ENCODE data around the gene SND1. TPM values are rescaled to one million over a fixed set of nuclear protein-coding genes. Genes with fewer than 3 reads are reported as not detected.

The SND1 gene
- total RNA-seq, 2 experiments from 2014 or later, result 169 to 174 TPM

DNA sequence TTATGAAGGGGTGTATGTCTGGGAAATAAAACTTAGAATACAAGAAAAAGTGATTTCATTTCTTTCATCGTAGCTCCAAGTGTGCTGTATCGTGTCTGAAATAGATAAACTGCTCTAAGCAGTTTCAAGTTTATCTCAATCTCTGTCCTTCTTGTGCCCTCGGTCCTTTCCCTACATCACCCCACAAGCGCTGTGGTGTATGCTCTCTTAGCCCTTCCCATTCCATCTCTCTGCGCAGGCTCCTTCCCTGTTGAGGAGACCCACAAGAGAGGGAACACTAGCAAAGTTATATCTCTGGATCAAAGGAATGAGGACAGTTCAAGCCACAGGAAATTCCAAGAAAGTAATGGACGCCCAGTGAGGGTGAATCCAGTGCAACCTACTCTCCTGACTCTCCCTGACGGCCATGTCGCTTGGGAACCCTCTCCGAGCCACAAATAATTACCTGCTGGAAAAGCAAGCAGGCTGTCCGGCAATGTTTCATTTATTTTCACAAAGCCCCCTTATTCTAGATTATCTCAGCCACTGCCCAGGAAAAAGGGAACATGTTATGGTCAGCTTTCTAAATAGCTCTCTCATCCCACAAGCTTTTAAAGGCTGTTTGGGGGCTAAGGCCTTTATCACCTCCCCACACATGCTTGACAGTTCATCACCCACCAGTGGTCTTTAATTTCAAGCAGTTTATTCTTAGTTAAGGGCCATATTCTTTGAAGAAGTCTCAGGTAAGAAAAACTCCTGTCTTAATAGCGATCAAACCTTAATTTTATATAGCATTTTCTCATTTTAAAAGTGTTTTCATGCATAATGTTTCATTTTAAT is 344.5 kb downstream of the SND1 start:
- no peaks in the 10 kb centered on the region for H3K27me3 Mint-ChIP-seq (ENCODE audit: low read depth)
- H3K9me3 Mint-ChIP-seq (ENCODE audit: insufficient read depth), result no peaks in the 10 kb centered on the region
- no peak overlapping the region for H3K27ac Mint-ChIP-seq
- no peak overlapping the region for H3K4me3 Mint-ChIP-seq
- no peak for DNase-seq
- H3K4me1 Mint-ChIP-seq (ENCODE audit: low read depth), result no peaks in the 10 kb centered on the region
- ChIA-PET POLR2A (no interaction called here), CTCF (interaction anchor here (1.5 kb wide), 1 partner anchor 139 kb away, joined by 4 read pairs; no protein-coding TSS in a partner anchor)
- H3K36me3 Mint-ChIP-seq (ENCODE audit: low read depth), result peaks cover 17% of the 10 kb centered on the region
- ATAC-seq, result no peak

DNA sequence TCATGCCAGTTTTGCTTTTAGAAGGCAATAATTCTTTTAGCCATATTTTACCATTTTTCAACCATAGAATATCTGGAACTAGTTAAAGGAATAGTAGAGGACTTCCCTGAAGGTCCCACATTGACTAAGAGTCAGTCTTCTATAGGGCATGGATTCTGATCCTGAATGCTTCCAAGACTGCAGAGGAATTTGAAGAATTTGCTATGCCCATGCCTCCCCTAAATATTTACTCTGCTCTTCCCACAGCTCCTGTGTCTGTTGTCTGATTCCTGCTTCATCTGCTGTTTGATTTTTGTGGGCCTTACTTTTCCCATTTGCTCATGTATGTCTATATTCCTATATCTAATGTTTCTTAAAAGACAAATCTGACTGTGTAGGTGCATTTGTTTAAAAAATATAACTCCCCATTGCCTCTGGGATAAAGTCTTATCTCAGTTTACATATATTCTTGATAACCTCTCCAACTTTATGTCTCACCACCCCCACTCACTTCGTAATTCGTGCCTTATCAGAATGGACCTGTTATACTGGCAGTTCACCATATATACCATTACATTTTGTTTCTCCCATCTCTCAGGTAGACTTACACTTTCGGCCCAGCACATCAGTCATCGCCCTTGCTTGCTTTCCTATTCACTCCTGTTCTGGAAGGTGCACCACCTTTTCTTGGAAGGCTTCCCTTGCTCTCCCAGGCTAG is 345.4 kb downstream of the SND1 start:
- Mint-ChIP-seq H3K27ac (no peak overlapping the region), H3K9me3 (ENCODE audit: insufficient read depth) (no peaks in the 10 kb centered on the region), H3K36me3 (ENCODE audit: low read depth) (peaks cover 14% of the 10 kb centered on the region)

DNA sequence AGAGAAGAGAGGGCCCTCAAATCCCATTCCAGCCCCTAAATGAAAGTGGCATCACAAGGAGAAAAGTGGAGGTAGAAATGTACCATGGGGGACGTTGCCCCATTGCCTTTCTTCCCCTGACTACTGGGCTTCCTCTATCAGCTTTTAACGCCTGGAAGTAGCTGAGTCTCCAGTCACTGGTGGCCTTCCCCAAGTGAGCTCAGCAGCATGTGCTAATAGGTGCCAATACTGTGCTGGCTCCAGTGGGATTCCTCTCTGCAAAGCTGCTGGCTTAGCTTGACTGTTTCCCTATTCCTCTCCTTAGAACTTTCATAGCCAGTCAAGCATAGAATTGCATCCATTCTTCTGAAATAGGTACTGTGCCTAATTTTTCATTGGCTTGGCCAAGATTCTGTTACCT is 346.7 kb downstream of the SND1 start:
- peaks cover 6% of the 10 kb centered on the region for H3K4me1 Mint-ChIP-seq (ENCODE audit: low read depth)
- no peak for ATAC-seq
- ChIA-PET POLR2A (no interaction called here), CTCF (interaction anchor here (1.5 kb wide), 1 partner anchor 211 kb away, joined by 6 read pairs; no protein-coding TSS in a partner anchor)
- H3K9me3 Mint-ChIP-seq (ENCODE audit: insufficient read depth), result no peaks in the 10 kb centered on the region
- peaks cover 10% of the 10 kb centered on the region for H3K36me3 Mint-ChIP-seq (ENCODE audit: low read depth)
- no peak overlapping the region for H3K27ac Mint-ChIP-seq
- DNase-seq, result no peak
- H3K4me3 Mint-ChIP-seq, result no peak overlapping the region
- no peaks in the 10 kb centered on the region for H3K27me3 Mint-ChIP-seq (ENCODE audit: low read depth)

More for the DNA sequence above, 345.4 kb downstream of the SND1 start:
- ChIA-PET POLR2A (no interaction called here), CTCF (no interaction called here)
- no peak for ATAC-seq
- no peaks in the 10 kb centered on the region for H3K27me3 Mint-ChIP-seq (ENCODE audit: low read depth)
- no peak overlapping the region for H3K4me3 Mint-ChIP-seq
- no peaks in the 10 kb centered on the region for H3K4me1 Mint-ChIP-seq (ENCODE audit: low read depth)
- DNase-seq, result no peak

DNA sequence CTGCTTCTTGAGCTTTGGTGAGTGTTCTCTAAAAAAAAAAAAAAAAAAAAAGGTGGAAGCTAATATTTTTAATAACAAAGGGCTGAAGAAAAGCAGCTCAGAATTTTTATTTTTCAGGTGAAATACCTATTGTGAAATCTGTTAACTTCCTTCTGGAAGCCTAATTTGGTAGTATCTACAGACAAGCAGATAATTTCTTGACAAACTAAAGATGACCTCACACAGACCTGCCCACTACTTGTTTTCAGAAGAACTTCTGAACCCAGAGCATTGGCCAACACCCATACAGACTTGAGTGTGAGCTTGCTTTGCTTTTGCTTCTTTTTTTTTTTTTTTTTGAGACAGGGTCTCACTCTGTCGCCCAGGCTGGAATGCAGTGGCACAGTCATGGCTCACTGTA is 348.1 kb downstream of the SND1 start:
- H3K4me1 Mint-ChIP-seq (ENCODE audit: low read depth), result peaks cover 16% of the 10 kb centered on the region
- CTCF ChIA-PET, result interaction anchor here (0.7 to 1.5 kb wide), 4 partner anchors 12 to 1007 kb away, joined by 3 to 6 read pairs (median 4); no protein-coding TSS in a partner anchor

DNA sequence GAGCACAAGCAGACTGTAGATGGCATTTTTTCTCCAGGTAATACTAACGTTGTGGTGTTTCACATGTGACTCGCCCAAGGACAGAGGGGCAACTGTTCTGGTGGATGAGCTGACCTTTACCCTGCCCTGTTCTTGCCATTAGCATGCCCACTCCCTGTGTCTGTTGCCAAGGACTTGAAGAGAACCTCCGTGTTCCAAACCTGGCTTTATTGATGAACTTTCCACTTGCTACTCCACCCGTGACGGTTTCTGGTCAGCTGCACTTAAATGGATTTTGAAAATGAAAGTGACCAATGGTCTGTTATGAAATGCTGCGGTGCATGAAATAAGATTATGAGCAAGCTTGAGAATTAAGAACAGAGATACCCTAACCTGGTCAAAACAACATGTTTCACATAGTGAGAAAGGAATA is 348.9 kb downstream of the SND1 start:
- no peak overlapping the region for H3K27ac Mint-ChIP-seq
- no peak overlapping the region for H3K4me3 Mint-ChIP-seq
- POLR2A ChIA-PET, result no interaction called here
- CTCF ChIA-PET, result interaction anchor here (0.7 to 1.4 kb wide), 2 partner anchors 293 to 1006 kb away, joined by 3 to 4 read pairs; no protein-coding TSS in a partner anchor
- no peak for DNase-seq
- ATAC-seq, result no peak
- H3K27me3 Mint-ChIP-seq (ENCODE audit: low read depth), result no peaks in the 10 kb centered on the region
- peaks cover 7% of the 10 kb centered on the region for H3K36me3 Mint-ChIP-seq (ENCODE audit: low read depth)
- H3K4me1 Mint-ChIP-seq (ENCODE audit: low read depth), result peaks cover 16% of the 10 kb centered on the region
- no peaks in the 10 kb centered on the region for H3K9me3 Mint-ChIP-seq (ENCODE audit: insufficient read depth)

More for the DNA sequence above, 348.1 kb downstream of the SND1 start:
- Mint-ChIP-seq H3K9me3 (ENCODE audit: insufficient read depth) (no peaks in the 10 kb centered on the region), H3K4me3 (no peak overlapping the region), H3K27ac (no peak overlapping the region), H3K36me3 (ENCODE audit: low read depth) (peaks cover 7% of the 10 kb centered on the region), H3K27me3 (ENCODE audit: low read depth) (no peaks in the 10 kb centered on the region)
- no peak for ATAC-seq
- no peak for DNase-seq
- POLR2A ChIA-PET, result no interaction called here

DNA sequence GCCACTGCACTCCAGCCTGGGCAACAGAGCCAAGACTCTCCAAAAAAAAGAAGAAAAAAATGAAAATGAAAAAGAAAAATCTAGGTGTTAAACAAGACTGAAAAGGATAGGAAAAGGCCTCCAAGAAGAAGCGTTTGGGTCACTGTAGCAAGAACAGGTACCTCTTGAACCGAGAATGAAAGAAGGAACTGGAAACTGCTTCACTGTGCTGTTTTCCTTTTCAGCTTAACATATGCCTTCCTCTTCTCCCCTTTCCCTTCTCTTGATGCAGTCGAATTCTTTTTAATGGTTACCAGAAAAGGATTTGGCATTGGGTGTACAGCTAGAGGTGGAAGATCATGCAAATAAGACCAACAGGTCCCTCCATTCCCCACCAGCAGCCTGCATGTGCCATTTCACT is 351.2 kb downstream of the SND1 start:
- no peak overlapping the region for H3K27ac Mint-ChIP-seq
- DNase-seq (no peak), ATAC-seq (no peak)
- ChIA-PET POLR2A (no interaction called here), CTCF (interaction anchor here (0.7 kb wide), 1 partner anchor 148 kb away, joined by 4 read pairs; no protein-coding TSS in a partner anchor)
- no peaks in the 10 kb centered on the region for H3K9me3 Mint-ChIP-seq (ENCODE audit: insufficient read depth)
- no peaks in the 10 kb centered on the region for H3K27me3 Mint-ChIP-seq (ENCODE audit: low read depth)
- peaks cover 7% of the 10 kb centered on the region for H3K36me3 Mint-ChIP-seq (ENCODE audit: low read depth)
- H3K4me1 Mint-ChIP-seq (ENCODE audit: low read depth), result peaks cover 16% of the 10 kb centered on the region
- no peak overlapping the region for H3K4me3 Mint-ChIP-seq

DNA sequence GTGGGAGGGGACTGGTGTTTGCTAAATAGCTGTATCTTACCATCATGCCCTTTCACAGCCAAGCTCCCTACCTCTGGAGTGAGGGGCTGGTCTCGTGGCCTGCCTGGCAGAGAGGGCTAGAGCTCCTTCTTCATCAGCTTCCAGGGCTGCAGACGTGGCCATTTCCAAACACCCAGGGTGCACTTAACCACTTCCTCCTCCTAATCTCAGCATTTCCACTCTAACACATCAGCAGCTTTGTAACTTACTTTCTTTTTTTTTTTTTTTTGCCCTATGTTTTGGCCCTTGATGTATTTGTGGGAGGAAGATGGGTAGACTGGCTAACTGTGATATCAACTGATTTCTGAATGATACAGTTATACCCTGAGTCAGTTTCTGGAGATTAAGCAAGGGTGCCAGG is 351.8 kb downstream of the SND1 start:
- H3K4me1 Mint-ChIP-seq (ENCODE audit: low read depth), result peaks cover 16% of the 10 kb centered on the region
- CTCF ChIA-PET, result no interaction called here
- ATAC-seq (peak; percentile 33), DNase-seq (no peak)
- no peak overlapping the region for H3K4me3 Mint-ChIP-seq
- H3K36me3 Mint-ChIP-seq (ENCODE audit: low read depth), result peaks cover 7% of the 10 kb centered on the region
- H3K27ac Mint-ChIP-seq, result no peak overlapping the region
- POLR2A ChIA-PET, result no interaction called here
- no peaks in the 10 kb centered on the region for H3K9me3 Mint-ChIP-seq (ENCODE audit: insufficient read depth)
- no peaks in the 10 kb centered on the region for H3K27me3 Mint-ChIP-seq (ENCODE audit: low read depth)

DNA sequence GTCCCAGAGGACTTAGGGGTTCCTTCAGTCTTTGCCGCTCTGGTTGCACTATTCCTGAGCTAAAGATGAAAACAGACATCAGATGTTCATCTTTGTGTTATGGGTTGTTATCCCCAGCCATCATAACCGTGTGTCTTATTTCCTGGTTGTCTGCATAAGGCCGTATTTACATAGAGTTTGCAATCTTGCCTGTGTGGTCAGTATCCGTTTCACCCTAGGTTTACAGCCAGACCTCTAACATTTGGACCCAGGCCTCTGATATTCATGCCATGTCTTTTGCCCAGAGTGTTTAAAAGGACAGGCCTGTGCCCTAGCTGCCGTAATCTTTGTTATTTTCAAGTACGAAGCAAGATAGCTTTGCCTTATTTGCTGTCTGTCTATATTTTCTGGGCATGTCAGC is 352.6 kb downstream of the SND1 start:
- H3K4me1 Mint-ChIP-seq (ENCODE audit: low read depth), result peaks cover 16% of the 10 kb centered on the region
- no peak overlapping the region for H3K4me3 Mint-ChIP-seq
- no peak overlapping the region for H3K27ac Mint-ChIP-seq
- ATAC-seq (no peak), DNase-seq (no peak)
- no peaks in the 10 kb centered on the region for H3K27me3 Mint-ChIP-seq (ENCODE audit: low read depth)
- H3K36me3 Mint-ChIP-seq (ENCODE audit: low read depth), result peaks cover 7% of the 10 kb centered on the region
- ChIA-PET POLR2A (no interaction called here), CTCF (interaction anchor here (1.5 kb wide), 1 partner anchor 24 kb away, joined by 4 read pairs; no protein-coding TSS in a partner anchor)
- H3K9me3 Mint-ChIP-seq (ENCODE audit: insufficient read depth), result no peaks in the 10 kb centered on the region

DNA sequence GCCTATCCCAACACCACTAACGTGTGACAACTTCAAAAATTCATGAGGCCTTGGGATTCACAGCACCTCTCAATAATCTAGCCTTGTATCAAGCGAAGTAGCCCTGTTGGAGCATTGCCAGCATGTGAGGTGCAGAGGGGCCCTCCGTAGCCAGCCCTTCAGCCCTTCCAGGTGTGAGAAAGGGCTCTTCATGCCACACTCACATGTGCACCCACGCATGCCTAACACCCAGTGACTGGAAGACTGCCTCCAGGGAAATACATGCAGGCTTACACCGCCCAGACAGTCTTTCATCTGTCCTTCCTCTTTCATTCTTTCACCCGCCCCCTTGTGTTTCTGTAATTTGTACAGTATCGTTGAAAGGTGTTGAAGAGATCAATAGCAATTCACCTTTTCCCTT is 353.1 kb downstream of the SND1 start:
- no peaks in the 10 kb centered on the region for H3K27me3 Mint-ChIP-seq (ENCODE audit: low read depth)
- no peak overlapping the region for H3K4me3 Mint-ChIP-seq
- no peak overlapping the region for H3K27ac Mint-ChIP-seq
- CTCF ChIA-PET, result interaction anchor here (1.5 kb wide), 1 partner anchor 25 kb away, joined by 4 read pairs; no protein-coding TSS in a partner anchor
- POLR2A ChIA-PET, result interaction anchor here (0.6 kb wide), 1 partner anchor 200 kb away, joined by 5 read pairs; no protein-coding TSS in a partner anchor
- H3K4me1 Mint-ChIP-seq (ENCODE audit: low read depth), result peaks cover 16% of the 10 kb centered on the region
- H3K9me3 Mint-ChIP-seq (ENCODE audit: insufficient read depth), result no peaks in the 10 kb centered on the region
- ATAC-seq (no peak), DNase-seq (no peak)
- H3K36me3 Mint-ChIP-seq (ENCODE audit: low read depth), result peaks cover 7% of the 10 kb centered on the region

DNA sequence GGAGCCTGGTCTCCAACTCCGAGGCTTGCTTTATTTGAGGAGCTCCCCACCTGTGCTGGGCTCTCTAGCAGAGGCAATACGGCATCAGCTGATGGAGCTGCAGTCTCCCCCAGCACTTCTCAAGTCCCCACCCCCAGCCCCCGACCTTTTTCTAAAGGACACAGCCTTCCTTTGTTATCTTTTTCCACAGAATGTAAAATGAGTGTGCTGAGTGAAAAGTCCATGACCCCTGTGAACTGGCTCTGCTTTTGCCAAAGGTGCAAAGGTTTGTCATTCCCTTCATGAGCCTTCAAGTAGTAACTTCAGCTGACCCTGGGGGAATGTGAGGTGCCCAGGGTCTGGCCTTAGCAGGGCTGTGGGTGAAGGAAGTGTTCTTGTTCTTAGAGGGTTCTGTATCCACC is 353.8 kb downstream of the SND1 start:
- Mint-ChIP-seq H3K4me1 (ENCODE audit: low read depth) (peaks cover 16% of the 10 kb centered on the region), H3K4me3 (no peak overlapping the region), H3K9me3 (ENCODE audit: insufficient read depth) (no peaks in the 10 kb centered on the region), H3K27ac (no peak overlapping the region), H3K27me3 (ENCODE audit: low read depth) (no peaks in the 10 kb centered on the region), H3K36me3 (ENCODE audit: low read depth) (peaks cover 6% of the 10 kb centered on the region)
- ChIA-PET POLR2A (interaction anchor here (0.6 kb wide), 1 partner anchor 201 kb away, joined by 5 read pairs; no protein-coding TSS in a partner anchor), CTCF (interaction anchor here (0.8 to 1.5 kb wide), 2 partner anchors 25 to 56 kb away, joined by 3 to 4 read pairs; no protein-coding TSS in a partner anchor)
- ATAC-seq (no peak), DNase-seq (no peak)

DNA sequence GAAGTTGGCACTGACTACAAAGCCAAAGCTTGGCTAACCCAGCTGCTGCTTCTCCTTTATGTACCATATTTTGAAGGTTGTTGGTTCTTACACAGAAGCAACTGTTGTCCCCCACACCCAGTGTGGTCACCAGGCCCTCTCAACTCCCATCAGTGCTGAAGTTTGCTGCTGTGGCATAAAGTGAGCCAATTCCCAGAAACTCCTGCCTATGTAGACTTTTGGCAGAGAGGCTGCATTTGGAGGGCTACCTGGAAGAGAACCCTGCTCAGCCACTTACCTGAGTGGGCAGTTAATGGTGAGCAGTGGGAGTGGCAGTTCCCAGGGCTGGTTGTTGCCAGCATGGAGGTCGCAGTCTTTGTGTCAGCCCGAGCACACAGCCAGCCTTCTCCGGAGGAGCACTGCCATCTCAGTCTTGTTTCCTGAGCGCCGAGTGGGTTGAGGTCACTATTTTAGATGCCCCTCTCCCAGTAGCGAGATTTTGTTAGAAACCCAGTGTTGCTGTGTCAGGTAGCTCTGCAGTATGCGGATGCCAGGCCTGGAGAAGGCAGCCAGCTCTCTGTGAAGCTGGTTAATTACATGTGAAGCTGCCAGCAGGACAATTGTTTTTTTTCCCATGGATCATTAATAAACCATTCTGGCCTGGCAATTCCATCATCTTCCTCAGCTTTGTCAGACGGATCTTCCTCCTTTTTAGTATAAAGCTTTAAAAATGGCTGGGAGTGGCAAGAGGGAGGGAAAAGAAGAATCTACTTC is 354.7 kb downstream of the SND1 start:
- no peak overlapping the region for H3K27ac Mint-ChIP-seq
- no peak overlapping the region for H3K4me3 Mint-ChIP-seq
- ATAC-seq (no peak), DNase-seq (no peak)
- peaks cover 16% of the 10 kb centered on the region for H3K4me1 Mint-ChIP-seq (ENCODE audit: low read depth)
- peaks cover 6% of the 10 kb centered on the region for H3K36me3 Mint-ChIP-seq (ENCODE audit: low read depth)
- no peaks in the 10 kb centered on the region for H3K9me3 Mint-ChIP-seq (ENCODE audit: insufficient read depth)
- ChIA-PET POLR2A (no interaction called here), CTCF (interaction anchor here (0.8 kb wide), 1 partner anchor 57 kb away, joined by 3 read pairs; no protein-coding TSS in a partner anchor)
- no peaks in the 10 kb centered on the region for H3K27me3 Mint-ChIP-seq (ENCODE audit: low read depth)

All from activated CD8-positive, alpha-beta T cell treated with anti-CD3 and anti-CD28 coated beads, Interleukin-2, amount 10 ng/mL, durations not matched to agents 7 days and 5 days (primary cell).